HepG2 (cell line): ENCODE results near the gene TNXB. TPM values are rescaled to one million over a fixed set of nuclear protein-coding genes. Genes with fewer than 3 reads are reported as not detected.

Experiments used
- AGO2 ChIP-seq: fragments of 200-400 bp; formaldehyde crosslinking; optimal IDR thresholded peaks from 2 replicates; pipeline ENCODE3; 2017; ENCODE audit warnings: mild to moderate bottlenecking, low read depth, low read length, moderate library complexity
- ARID2 ChIP-seq: sonication (generic); formaldehyde crosslinking; IDR thresholded peaks from 2 replicates; pipeline ENCODE4 v1.8.1; 2022; ENCODE audit warnings: mild to moderate bottlenecking, missing genetic modification reagents, borderline replicate concordance
- KLF16 ChIP-seq, 2 experiments: sonication (generic) in 1 of 2; formaldehyde crosslinking in 1 of 2; IDR thresholded peaks; 2 replicates each; pipeline versions ENCODE4 v1.6.1 to v1.8.0; 2016 to 2023; ENCODE audit warnings: missing genetic modification reagents in 2 of 2, missing compliant biosample characterization in 1 of 2
- KMT2B ChIP-seq: IDR thresholded peaks from 2 replicates; pipeline ENCODE4 v1.6.1; 2016; ENCODE audit warnings: missing genetic modification reagents, missing compliant biosample characterization
- MZF1 ChIP-seq: sonication (generic); formaldehyde crosslinking; IDR thresholded peaks from 2 replicates; pipeline ENCODE4 v1.8.1; 2023; ENCODE audit warnings: mild to moderate bottlenecking, missing genetic modification reagents, borderline replicate concordance
- NFAT5 ChIP-seq: sonication (generic); formaldehyde crosslinking; IDR thresholded peaks from 2 replicates; pipeline ENCODE4 v1.4.0; 2020; ENCODE audit warnings: missing genetic modification reagents
- NFYB ChIP-seq: sonication (generic); formaldehyde crosslinking; IDR thresholded peaks from 2 replicates; pipeline ENCODE4 v1.4.0; 2020; ENCODE audit warnings: missing genetic modification reagents
- PCBP2 ChIP-seq: fragments of 200-400 bp; formaldehyde crosslinking; optimal IDR thresholded peaks from 2 replicates; pipeline ENCODE3; 2018; ENCODE audit warnings: low read length, low read depth; ENCODE audit not compliant: poor library complexity, severe bottlenecking
- RXRA ChIP-seq: sonication (generic); formaldehyde crosslinking; IDR thresholded peaks from 2 replicates; pipeline ENCODE4 v1.5.1; 2020; ENCODE audit warnings: missing genetic modification reagents
- YY1 ChIP-seq: IDR thresholded peaks from 2 replicates; pipeline ENCODE4 v1.6.1; 2011; ENCODE audit warnings: low read length, low read depth, moderate library complexity, mild to moderate bottlenecking; ENCODE audit not compliant: insufficient read depth, insufficient replicate concordance
- ZC3H13 ChIP-seq: sonication (generic); formaldehyde crosslinking; IDR thresholded peaks from 2 replicates; pipeline ENCODE4 v1.8.1; 2023; ENCODE audit warnings: mild to moderate bottlenecking, missing genetic modification reagents, moderate library complexity
- ZFP62 ChIP-seq: sonication (generic); formaldehyde crosslinking; IDR thresholded peaks from 2 replicates; pipeline ENCODE4 v1.4.0; 2020; ENCODE audit warnings: missing genetic modification reagents
- ZNF337 ChIP-seq: sonication (generic); formaldehyde crosslinking; IDR thresholded peaks from 2 replicates; pipeline ENCODE4 v1.5.1; 2020; ENCODE audit warnings: missing genetic modification reagents, low read depth, mild to moderate bottlenecking, borderline replicate concordance
- ZNF562 ChIP-seq: sonication (generic); formaldehyde crosslinking; IDR thresholded peaks from 2 replicates; pipeline ENCODE4 v1.8.0; 2022; ENCODE audit warnings: missing genetic modification reagents, borderline replicate concordance
- ZNF777 ChIP-seq: sonication (generic); formaldehyde crosslinking; IDR thresholded peaks from 2 replicates; pipeline ENCODE4 v1.4.0; 2020; ENCODE audit warnings: missing genetic modification reagents
- polyA plus RNA-seq, 8 experiments: library from polyadenylated mRNA; depleted of rRNA in 3 of 8; stranded (reverse) in 7 of 8; unstranded in 1 of 8; fragments of >200 nt; fragmentation: Illumina TruSeq in 4 of 8; extraction: Trizol in 4 of 8; gene quantifications; 2 replicates each; pipeline versions ENCODE4 v1.2.1 to v1.2.3, GENCODE V29; 2011 to 2016; ENCODE audit warnings: low read depth in 4 of 8, missing spikeins in 1 of 8, mixed read lengths in 1 of 8; ENCODE audit not compliant: insufficient read depth in 1 of 8
- total RNA-seq, 5 experiments: library from RNA; depleted of rRNA; stranded (reverse); fragments of >200 nt; fragmentation: Illumina TruSeq; extraction: Trizol; gene quantifications; 2 replicates each; pipeline ENCODE4 v1.2.3, GENCODE V29; 2016; ENCODE audit warnings: low read depth in 1 of 5
- TF ChIP-seq, protein P1 (sequence below): sonication (generic); formaldehyde crosslinking; IDR thresholded peaks from 2 replicates; pipeline ENCODE4 v1.9.0; 2021; ENCODE audit warnings: missing genetic modification reagents, borderline replicate concordance
- TF ChIP-seq, protein P2 (sequence below): sonication (generic); formaldehyde crosslinking; IDR thresholded peaks from 2 replicates; pipeline ENCODE4 v1.5.0; 2020; ENCODE audit warnings: mild to moderate bottlenecking, missing genetic modification reagents, moderate library complexity
- TF ChIP-seq, protein P3 (sequence below): sonication (generic); formaldehyde crosslinking; IDR thresholded peaks from 2 replicates; pipeline ENCODE4 v1.4.0; 2020; ENCODE audit warnings: missing genetic modification reagents

TNXB gene
- total and polyA plus RNA-seq, 2 of the 13 experiments (the other 11 are each of a cell fraction or from before 2014, with no cell fraction given) = 1.6 to 2.7 TPM

DNA sequence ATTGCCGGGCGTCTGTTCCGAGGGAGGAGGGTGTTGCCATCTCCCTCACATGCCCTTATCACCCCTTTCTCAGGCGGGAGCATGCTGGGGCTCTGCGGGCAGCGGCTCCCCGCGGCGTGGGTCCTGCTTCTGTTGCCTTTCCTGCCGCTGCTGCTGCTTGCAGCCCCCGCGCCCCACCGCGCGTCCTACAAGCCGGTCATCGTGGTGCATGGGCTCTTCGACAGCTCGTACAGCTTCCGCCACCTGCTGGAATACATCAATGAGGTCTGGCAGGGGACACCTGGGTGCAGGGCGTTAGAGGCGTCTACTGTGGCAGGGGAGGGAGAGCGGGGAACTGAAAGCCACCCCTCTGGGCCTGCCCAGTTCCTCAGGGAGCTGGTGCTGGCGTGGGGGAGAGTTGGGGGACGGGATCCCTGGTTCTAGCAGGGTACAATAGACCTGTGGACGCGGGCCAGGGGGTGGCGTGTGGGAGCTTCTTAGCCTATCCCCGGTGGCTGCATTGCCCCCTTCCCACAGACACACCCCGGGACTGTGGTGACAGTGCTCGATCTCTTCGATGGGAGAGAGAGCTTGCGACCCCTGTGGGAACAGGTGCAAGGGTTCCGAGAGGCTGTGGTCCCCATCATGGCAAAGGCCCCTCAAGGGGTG lies 45.5 kb upstream of the TNXB start (continued):
- TF ChIP-seq, protein P1, sequence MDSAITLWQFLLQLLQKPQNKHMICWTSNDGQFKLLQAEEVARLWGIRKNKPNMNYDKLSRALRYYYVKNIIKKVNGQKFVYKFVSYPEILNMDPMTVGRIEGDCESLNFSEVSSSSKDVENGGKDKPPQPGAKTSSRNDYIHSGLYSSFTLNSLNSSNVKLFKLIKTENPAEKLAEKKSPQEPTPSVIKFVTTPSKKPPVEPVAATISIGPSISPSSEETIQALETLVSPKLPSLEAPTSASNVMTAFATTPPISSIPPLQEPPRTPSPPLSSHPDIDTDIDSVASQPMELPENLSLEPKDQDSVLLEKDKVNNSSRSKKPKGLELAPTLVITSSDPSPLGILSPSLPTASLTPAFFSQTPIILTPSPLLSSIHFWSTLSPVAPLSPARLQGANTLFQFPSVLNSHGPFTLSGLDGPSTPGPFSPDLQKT (CRISPR knock-in tag) = no peak
- TF ChIP-seq MZF1 (CRISPR knock-in tag) (peak; percentile 92; the same call in 1 of the 2 replicates), KMT2B (no peak), ZC3H13 (CRISPR knock-in tag) (peak; percentile 94), RXRA (CRISPR knock-in tag) (peak; percentile 58; the same call in 1 of the 2 replicates), KLF16 (CRISPR knock-in tag; IDR thresholded peaks at IDR 0.05) (no peak), NFYB (CRISPR knock-in tag) (no peak), ZNF777 (CRISPR knock-in tag) (peak; percentile 92), NFAT5 (0 out of 2 replicates have a peak, but pooled peaks have one; percentile 48), PCBP2 (no peak), ARID2 (CRISPR knock-in tag) (no peak), ZNF562 (CRISPR knock-in tag) (no peak), ZFP62 (CRISPR knock-in tag) (no peak), ZNF337 (CRISPR knock-in tag) (no peak), AGO2 (peak; percentile 74), YY1 (peak; percentile 55)
- TF ChIP-seq, protein P2, sequence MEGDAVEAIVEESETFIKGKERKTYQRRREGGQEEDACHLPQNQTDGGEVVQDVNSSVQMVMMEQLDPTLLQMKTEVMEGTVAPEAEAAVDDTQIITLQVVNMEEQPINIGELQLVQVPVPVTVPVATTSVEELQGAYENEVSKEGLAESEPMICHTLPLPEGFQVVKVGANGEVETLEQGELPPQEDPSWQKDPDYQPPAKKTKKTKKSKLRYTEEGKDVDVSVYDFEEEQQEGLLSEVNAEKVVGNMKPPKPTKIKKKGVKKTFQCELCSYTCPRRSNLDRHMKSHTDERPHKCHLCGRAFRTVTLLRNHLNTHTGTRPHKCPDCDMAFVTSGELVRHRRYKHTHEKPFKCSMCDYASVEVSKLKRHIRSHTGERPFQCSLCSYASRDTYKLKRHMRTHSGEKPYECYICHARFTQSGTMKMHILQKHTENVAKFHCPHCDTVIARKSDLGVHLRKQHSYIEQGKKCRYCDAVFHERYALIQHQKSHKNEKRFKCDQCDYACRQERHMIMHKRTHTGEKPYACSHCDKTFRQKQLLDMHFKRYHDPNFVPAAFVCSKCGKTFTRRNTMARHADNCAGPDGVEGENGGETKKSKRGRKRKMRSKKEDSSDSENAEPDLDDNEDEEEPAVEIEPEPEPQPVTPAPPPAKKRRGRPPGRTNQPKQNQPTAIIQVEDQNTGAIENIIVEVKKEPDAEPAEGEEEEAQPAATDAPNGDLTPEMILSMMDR (CRISPR knock-in tag) = peak; percentile 99
- TF ChIP-seq, protein P3, sequence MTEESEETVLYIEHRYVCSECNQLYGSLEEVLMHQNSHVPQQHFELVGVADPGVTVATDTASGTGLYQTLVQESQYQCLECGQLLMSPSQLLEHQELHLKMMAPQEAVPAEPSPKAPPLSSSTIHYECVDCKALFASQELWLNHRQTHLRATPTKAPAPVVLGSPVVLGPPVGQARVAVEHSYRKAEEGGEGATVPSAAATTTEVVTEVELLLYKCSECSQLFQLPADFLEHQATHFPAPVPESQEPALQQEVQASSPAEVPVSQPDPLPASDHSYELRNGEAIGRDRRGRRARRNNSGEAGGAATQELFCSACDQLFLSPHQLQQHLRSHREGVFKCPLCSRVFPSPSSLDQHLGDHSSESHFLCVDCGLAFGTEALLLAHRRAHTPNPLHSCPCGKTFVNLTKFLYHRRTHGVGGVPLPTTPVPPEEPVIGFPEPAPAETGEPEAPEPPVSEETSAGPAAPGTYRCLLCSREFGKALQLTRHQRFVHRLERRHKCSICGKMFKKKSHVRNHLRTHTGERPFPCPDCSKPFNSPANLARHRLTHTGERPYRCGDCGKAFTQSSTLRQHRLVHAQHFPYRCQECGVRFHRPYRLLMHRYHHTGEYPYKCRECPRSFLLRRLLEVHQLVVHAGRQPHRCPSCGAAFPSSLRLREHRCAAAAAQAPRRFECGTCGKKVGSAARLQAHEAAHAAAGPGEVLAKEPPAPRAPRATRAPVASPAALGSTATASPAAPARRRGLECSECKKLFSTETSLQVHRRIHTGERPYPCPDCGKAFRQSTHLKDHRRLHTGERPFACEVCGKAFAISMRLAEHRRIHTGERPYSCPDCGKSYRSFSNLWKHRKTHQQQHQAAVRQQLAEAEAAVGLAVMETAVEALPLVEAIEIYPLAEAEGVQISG = no peak
